HG03066 (cell line): ENCODE data around the gene GNAZ.

Experiments used
- ATAC-seq: cut with Tn5 transposase; IDR thresholded peaks from one replicate; pipeline ENCODE4 v1.9.1; 2021; ENCODE audit warnings: low read depth; ENCODE audit not compliant: unreplicated experiment

The GNAZ gene

DNA sequence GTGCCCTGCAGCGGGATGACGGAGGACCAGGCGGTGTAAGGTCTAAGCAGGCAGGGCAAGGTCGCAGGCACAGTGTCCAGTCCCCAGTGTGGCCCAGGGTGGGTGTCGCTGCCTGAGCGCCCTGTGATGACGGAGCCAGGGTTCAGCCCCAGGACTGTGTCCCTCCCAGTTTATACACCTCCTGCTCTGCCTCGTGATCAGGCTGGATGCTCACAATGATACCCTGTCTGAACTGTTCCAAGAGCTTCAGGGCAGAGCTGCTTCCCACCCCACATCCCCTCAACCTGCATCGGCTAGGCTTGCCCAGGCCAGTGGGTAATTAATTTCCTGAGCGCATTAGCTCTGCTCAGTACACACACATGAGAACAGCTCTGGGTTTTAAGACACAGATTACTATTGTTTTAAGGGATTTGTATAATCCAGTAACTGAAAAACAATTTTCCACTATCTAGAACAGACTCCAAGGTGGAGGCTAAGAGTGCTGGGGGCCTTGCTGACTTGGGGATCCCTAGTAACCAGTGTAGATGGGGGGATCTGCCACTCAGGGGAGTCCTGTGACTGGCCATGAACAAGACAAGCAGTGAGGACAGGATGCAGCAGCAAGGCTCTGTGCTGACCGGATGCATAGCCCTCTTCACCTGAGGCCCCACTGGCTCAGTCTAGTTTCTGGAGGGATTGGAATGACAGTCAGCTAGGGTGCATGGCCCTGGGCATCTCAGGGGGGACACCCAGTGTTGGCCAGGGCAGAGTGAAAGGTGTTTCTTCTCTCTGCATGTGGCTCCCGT lies 34.1 kb downstream of the GNAZ start:
- ATAC-seq, result no peak

DNA sequence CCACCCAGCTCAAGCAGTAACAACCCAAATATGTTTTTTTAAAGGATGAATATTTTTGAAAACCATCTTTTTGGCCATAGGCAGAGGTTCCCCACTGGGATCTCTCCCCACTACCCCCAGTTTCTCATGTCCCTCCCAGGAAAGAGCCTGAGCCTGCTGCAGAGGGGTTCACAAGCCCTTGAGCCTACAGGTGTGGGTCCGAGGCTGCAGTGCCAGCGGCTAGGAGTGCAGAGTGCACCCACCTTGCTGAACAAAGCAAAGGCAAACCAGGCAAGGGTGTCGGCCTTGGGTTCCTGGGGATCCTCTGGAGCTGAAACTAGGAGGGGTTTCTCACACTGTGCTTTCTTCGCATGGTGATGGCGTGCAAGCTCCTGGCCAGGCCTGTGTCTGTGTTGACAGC lies 35.0 kb downstream of the GNAZ start:
- no peak for ATAC-seq

- no peak for ATAC-seq
These were observed 35.6 kb downstream of the GNAZ start for GRCh38 chr22:23105919-23106318.

DNA sequence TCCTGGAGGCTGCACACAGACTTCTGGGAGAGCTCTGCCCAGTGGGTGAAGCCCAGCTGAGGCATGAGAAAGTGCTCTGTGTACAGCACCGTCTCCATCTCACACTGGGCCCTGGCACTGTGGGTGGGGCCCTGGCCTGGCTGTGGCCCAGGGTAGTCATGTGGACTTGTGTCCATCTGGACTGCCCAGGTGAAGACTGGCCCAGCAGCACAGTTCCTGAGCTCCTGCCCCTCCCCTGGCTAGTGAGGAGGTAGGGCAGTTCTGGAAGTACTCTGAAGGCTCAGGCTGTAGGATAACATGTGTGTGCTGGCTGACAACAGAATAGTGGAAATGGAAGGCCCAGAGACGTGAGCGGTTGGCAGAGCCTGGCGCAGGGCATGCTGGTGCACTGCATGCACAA lies 36.0 kb downstream of the GNAZ start:
- no peak for ATAC-seq

DNA sequence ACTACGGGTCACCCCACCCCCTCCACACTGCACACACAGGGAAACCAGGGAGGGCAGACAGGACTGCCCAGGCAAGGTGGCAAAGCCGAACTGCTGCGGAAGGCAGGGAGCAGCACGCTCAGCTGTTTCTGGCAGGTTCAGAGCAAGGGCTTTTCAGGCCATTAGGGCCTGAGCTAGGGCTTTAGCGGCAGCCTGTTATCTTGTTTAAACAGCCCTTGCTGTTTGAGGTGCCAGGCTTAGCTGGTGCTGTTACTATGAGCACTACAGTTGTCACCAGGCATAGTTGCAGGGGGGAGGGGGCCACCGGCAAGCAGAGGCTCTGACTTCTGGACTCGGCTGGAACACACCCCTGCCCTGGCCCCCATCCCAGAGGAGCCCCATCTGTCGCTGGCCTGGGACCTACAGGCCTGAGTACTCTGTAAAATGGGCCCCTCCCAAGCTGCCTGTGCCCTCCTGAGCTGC lies 36.6 kb downstream of the GNAZ start:
- no peak for ATAC-seq

DNA sequence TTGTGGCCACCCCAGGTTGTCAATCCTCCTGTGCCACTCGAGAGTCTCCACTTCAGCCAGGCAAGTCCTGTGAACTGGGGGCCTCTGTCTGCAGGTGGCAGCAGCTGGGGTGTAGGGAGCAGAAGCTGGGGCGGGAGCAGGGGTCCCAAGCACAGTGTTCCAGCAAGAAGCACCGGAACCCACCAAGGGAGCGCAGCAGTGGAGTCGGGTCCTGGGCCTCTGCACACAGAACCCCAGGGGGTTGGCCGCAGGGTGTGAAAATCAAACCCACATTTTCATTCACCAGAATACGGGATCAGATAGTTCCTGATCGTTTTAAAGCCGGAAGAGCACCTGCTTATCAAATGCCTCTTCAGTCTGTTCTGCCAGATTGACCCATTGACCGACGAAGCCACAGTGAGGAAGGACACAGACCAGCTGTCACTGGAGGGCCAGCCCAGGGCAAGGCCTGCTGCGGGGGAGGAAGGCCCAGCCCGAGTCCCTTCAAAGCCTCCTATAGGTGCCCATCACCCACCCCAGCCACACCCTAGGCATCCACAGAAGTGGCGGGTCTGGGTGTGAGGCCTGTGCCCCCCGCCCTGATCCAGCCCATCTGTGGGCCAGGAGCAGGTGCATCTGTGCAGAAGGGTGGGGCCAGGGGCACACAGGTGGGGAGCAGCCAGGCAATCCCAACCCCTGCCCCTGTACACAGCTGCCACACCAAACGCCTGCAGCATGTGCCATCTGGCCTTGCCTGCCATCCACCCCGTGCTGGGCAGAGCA lies 37.3 kb downstream of the GNAZ start:
- ATAC-seq, result no peak

DNA sequence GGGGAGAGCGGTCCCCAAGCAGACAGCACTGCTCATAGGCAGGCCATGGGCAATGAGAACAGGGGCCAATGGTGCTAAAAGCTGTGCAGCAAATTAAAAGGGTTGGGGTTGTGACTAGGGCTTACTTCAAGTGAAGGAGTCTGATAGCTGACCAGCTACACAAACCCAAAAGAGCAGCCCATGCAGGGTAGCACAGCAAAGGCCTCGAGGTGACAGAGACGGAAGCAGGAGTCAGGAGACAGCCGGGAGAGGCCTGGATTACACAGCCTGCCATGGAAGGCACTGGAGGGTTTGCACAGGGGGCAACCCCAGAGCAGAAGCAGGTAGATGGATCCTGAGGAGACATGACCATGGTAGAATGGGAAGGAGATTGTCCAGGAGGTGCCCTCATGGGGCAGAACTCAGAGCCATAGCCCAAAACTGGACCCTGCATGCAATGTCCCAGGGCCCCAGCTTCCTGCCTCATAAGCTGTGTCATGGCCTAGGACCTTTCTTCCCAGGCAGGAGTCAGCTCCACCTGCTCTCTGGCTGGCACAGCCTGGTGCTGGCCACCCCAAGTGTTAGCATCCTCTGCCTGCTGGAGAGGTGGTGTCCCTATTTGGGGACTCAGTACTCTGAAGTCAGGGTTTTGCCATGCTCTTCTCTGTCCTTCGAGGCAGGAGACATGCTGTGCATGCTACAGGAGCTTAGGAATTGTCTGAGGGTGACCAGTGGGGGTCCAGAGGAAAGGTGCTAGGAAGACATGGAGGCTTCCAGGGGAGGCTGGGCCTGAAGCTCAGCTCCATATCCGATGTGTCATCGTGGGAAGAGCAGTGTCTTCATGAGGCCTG lies 38.1 kb downstream of the GNAZ start:
- no peak for ATAC-seq

DNA sequence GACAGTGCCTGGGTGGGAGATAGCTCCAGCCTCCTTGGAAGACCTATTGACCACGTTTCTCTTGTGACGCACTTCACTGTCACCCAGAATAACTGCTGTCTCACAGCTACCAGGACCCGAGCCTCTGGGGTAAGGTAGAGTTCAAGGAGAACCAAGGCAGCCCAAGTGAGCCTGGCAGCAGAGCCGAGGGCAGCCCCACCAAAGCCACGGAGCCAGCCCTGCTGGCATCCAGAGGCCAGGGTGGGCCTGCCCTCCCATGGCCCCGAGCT lies 38.7 kb downstream of the GNAZ start:
- ATAC-seq, result no peak

- ATAC-seq, result no peak
These were observed 39.2 kb downstream of the GNAZ start for GRCh38 chr22:23109441-23109978.

- no peak for ATAC-seq
These were observed 40.0 kb downstream of the GNAZ start for GRCh38 chr22:23110190-23110921.

GRCh38 chr22:23110922-23111527 lies 40.7 kb downstream of the GNAZ start:
- ATAC-seq, result no peak

DNA sequence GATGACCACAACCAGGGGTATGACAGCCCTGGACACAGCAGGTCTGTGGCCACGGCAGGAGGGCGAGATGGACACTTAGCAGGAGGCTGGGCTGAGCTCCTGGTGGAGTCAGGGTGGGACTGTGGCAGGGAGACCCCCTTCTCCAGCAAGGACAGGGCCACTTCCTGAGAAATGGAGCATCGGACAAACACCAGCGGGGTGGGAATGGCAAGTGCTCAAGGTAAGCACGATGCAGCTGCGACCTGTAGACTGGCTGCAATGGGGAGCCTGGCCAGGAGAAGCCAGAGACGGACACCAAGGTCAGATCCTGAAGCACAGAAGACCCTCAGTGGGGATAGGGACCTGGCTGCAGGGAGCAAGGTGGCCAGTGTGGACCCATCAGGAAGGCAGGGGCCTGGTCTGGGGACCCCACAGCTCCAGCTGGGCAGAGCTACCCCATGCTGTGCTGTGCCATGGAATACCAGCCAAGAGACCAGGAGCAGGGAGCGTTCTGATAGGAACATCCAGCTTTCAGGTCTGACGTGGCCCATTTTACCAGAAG lies 42.2 kb downstream of the GNAZ start:
- ATAC-seq, result no peak

DNA sequence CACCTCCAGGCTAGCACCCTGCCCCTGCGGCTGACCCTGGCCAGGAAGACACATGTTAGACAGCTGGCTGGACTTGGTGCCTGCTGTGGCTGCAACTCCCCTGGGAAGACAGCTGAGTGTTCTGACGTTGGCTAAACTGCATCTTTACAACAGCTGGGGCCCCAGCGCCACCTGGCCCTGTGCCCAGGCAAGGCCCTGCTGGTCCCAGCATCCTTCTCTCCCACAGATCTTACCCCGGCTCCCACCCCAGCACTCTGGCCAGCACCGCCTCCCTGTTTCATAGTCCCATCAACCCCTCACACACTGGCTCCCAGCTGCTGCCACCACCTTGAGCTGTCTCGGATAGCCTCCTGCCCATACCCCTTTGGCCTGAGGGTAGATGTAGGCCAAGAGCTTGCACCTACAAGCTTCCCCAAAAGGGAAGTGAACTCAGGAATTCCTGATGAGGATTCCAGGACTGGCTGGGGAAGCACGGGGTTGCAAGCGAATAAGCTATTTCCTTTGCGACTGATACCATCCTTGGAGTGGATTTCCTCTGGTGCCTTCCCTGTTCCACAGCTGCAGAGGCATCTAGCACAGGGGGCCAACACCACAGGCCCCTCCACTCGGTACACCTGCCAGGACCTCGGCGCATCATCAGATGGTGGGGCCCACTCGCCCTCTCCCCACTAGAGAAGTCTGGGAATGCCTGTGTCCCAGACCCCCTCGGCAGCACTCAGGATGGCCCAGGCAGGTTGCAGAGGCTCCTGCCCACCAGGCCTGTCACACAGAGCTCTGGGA lies 42.9 kb downstream of the GNAZ start:
- no peak for ATAC-seq

GRCh38 chr22:23113847-23114720 lies 43.8 kb downstream of the GNAZ start:
- ATAC-seq, result no peak

GRCh38 chr22:23114721-23115020 lies 44.4 kb downstream of the GNAZ start:
- no peak for ATAC-seq

DNA sequence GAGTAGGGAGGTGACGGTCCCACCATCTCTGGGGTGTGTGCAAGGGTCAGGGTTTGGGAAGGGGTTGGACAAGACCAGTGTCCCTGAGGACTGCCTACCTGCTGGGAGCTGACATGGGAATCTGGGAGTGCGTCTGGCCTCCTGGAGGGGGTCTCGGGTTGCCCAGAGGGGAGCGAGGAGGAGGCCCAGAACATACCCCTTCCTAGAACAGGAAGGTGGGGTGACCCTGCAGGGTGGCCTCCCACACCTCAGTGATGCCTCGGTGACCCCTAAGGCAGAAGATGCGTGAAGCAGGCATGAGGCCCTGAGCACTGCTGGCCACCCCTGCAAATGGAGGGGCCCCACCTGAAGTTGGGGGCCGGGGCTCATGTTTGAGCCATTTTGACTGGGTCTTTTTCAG lies 45.0 kb downstream of the GNAZ start:
- ATAC-seq, result no peak

DNA sequence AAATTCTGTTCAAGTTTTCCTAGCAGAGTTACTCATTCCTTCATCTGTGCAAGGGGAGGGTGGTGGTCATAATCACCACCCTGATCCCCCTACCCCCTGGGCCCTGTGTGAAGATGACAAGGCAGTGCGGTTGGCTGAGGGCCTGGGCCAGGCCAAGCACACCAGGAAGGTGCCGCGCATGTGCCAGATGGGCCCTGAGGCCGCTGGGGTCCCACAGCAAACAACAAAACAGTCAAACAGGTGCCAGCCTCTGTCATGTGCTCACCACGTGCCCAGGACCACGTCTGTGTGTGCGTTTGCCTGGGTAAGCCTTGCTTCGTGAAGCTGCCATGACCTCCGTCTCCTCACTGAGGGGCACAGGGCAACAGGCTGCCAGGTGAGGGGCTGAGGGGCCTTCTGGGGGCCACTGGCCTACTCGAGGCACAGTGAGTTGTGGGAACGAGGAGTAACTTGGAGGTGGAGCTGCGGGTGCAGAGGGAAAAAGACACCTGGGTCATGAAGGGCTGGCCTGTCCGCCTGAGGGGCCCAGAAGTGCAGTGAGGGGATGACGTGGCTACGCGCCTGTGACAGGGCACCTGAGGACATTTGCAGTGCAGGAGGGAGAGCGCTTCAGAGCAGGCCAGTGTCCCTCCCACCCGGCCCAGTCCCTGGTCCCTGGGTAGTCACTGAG lies 45.6 kb downstream of the GNAZ start:
- no peak for ATAC-seq
